ENCODE data around the gene IL17RE. TPM values are rescaled to one million over a fixed set of nuclear protein-coding genes. Genes with fewer than 3 reads are reported as not detected.

The IL17RE gene
- total and polyA plus RNA-seq, 2 of the 13 experiments (the other 11 are each of a cell fraction or from before 2014, with no cell fraction given) = 14.5 to 24.1 TPM

- no peak for TF ChIP-seq ZNF207 (IDR thresholded peaks at IDR 0.05; ENCODE audit: borderline replicate concordance)
- TF ChIP-seq ZNF792 (CRISPR knock-in tag; IDR thresholded peaks at IDR 0.05) = peak; percentile 17
- peak; percentile 33; the same call in 1 of the 2 replicates for TF ChIP-seq SMYD3 (CRISPR knock-in tag; IDR thresholded peaks at IDR 0.05)
- TF ChIP-seq ERF (CRISPR knock-in tag; IDR thresholded peaks at IDR 0.05) = peak; percentile 62
- no peak for TF ChIP-seq ZNF235 (CRISPR knock-in tag; IDR thresholded peaks at IDR 0.05; ENCODE audit: borderline replicate concordance)
- 0 out of 2 replicates have a peak, but pooled peaks have one; percentile 19 for TF ChIP-seq MTF2 (CRISPR knock-in tag; IDR thresholded peaks at IDR 0.05; ENCODE audit: borderline replicate concordance)
- TF ChIP-seq ZNF326 (CRISPR knock-in tag; IDR thresholded peaks at IDR 0.05; ENCODE audit: borderline replicate concordance) = no peak
- peak; percentile 82; the same call in 1 of the 2 replicates for TF ChIP-seq DZIP1 (CRISPR knock-in tag; IDR thresholded peaks at IDR 0.05)
- 0 out of 2 replicates have a peak, but pooled peaks have one; percentile 20 for TF ChIP-seq ZBTB7B (CRISPR knock-in tag; IDR thresholded peaks at IDR 0.05)
- TF ChIP-seq ZNF556 (CRISPR knock-in tag; IDR thresholded peaks at IDR 0.05; ENCODE audit: borderline replicate concordance) = peak; percentile 17; the same call in 1 of the 2 replicates
- TF ChIP-seq TFDP2 (CRISPR knock-in tag; IDR thresholded peaks at IDR 0.05) = peak; percentile 91
- 0 out of 2 replicates have a peak, but pooled peaks have one; percentile 87 for TF ChIP-seq ZNF557 (CRISPR knock-in tag; IDR thresholded peaks at IDR 0.05)
- TF ChIP-seq PCBP1 (IDR thresholded peaks at IDR 0.05; ENCODE audit: borderline replicate concordance, low read depth, low read length) = no peak
- peak; percentile 57; the same call in 1 of the 2 replicates for TF ChIP-seq KMT2A (CRISPR knock-in tag; IDR thresholded peaks at IDR 0.05)
- TF ChIP-seq NFIC (IDR thresholded peaks at IDR 0.05; ENCODE audit: low read length) = no peak
- TF ChIP-seq GLI4 (CRISPR knock-in tag; IDR thresholded peaks at IDR 0.05; ENCODE audit: borderline replicate concordance) = no peak
- peak; percentile 56; the same call in 1 of the 2 replicates for TF ChIP-seq ZNF790 (CRISPR knock-in tag; IDR thresholded peaks at IDR 0.05; ENCODE audit: borderline replicate concordance)
- TF ChIP-seq EEA1 (CRISPR knock-in tag; IDR thresholded peaks at IDR 0.05; ENCODE audit: borderline replicate concordance) = peak; percentile 47; the same call in 1 of the 2 replicates
- 0 out of 2 replicates have a peak, but pooled peaks have one; percentile 49 for TF ChIP-seq ZNF761 (CRISPR knock-in tag; conservative IDR thresholded peaks at IDR 0.05)
- no peak; the same call in 1 of the 2 replicates for TF ChIP-seq ZNF30 (CRISPR knock-in tag; IDR thresholded peaks at IDR 0.05)
- peak; percentile 85 for TF ChIP-seq NFKB2 (CRISPR knock-in tag; IDR thresholded peaks at IDR 0.05; ENCODE audit: borderline replicate concordance)
- TF ChIP-seq SALL1 (CRISPR knock-in tag; IDR thresholded peaks at IDR 0.05) = peak; percentile 81
- no peak for TF ChIP-seq ZFP1 (CRISPR knock-in tag; IDR thresholded peaks at IDR 0.05)
- TF ChIP-seq ZNF17 (CRISPR knock-in tag; IDR thresholded peaks at IDR 0.05) = peak; percentile 93; the same call in 1 of the 2 replicates
- TF ChIP-seq ZNF672 (CRISPR knock-in tag; IDR thresholded peaks at IDR 0.05) = peak; percentile 99
- TF ChIP-seq KAT7 (CRISPR knock-in tag; IDR thresholded peaks at IDR 0.05; ENCODE audit: borderline replicate concordance) = 0 out of 2 replicates have a peak, but pooled peaks have one; percentile 59
- peak; percentile 80 for TF ChIP-seq MED8 (CRISPR knock-in tag; IDR thresholded peaks at IDR 0.05; ENCODE audit: insufficient replicate concordance)
Measured at GRCh38 chr3:9915254-9916141, 12.8 kb downstream of the IL17RE start (continued).

All from HepG2 (cell line).